Muscle layer of duodenum (tissue), 2 donors: Measurements from ENCODE around the gene TMEM151A.
"Not testable (repeated sequence)": the region's sequence is repeated elsewhere in the genome, so short reads cannot be mapped to it uniquely, and the experiment has no call there.

Experiments used
- H3K27ac ChIP-seq: one replicate; pipeline ENCODE4 v1.7.0; 2013; ENCODE audit warnings: mild to moderate bottlenecking, low read length
- H3K27me3 ChIP-seq: one replicate; pipeline ENCODE4 v1.7.0; 2013; ENCODE audit warnings: low read depth, mild to moderate bottlenecking, control low read depth, low read length
- H3K36me3 ChIP-seq, 2 donors: one replicate each; pipeline ENCODE4 v1.7.0; 2013; ENCODE audit warnings: low read length in 2 of 2, control low read depth in 1 of 2, mild to moderate bottlenecking in 1 of 2; ENCODE audit not compliant: insufficient read depth in 2 of 2, control insufficient read depth in 1 of 2
- H3K4me1 ChIP-seq, 2 donors: one replicate each; pipeline ENCODE4 v1.7.0; 2013; ENCODE audit warnings: low read length in 2 of 2, mild to moderate bottlenecking in 2 of 2, control low read depth in 1 of 2, moderate library complexity in 1 of 2; ENCODE audit not compliant: insufficient read depth in 2 of 2, control insufficient read depth in 1 of 2
- H3K4me3 ChIP-seq, 2 donors: one replicate each; pipeline ENCODE4 v1.7.0; 2013; ENCODE audit warnings: low read length in 2 of 2, low read depth in 1 of 2, mild to moderate bottlenecking in 1 of 2
- H3K9me3 ChIP-seq, 2 donors: one replicate each; pipeline ENCODE4 v1.7.0; 2013; ENCODE audit warnings: low read length in 2 of 2, control low read depth in 1 of 2, mild to moderate bottlenecking in 1 of 2; ENCODE audit not compliant: control insufficient read depth in 1 of 2
- donor health status: healthy.

Gene TMEM151A

DNA sequence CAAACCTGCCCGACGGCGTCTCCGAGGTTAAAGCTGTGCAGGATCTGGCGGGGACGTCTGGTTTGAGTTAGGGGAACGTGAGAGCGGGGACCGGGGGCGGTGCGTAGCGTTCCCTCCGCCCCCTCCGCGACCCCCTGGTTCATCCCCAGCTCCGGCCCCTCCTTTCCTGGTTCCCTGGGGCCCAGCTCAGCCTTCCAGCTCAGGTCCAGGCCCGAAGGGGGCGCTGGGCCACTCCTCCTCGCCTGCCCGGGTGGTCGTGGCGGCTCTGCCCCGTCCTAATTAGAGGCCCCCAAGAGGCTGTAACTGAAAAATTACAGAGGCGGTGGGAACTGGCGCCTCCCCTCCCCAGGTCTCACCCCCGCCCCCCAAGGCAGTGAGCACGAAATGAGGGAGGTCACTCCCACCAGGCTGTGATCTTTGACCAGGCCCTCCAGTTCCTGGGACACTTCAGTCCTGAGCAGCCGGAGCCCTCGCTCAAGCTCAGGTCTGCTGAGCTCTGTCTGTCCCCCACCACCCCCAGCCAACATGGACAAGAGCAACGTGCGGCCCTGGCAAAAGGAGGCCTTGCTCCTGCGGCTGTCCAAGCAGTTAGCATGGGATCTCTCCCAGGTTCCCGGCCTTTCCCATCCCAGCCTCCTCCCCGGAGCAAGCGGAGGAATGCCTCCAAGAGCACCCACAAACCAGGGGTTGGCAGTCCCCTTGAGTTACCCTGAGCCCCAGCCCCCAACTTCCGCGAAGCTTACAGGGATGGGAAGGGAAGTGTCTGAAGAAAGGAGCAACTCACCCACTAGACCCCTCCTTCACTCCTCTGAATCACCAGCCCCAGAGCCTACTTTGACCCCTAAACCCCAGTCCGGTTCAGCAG lies 21.9 kb downstream of the TMEM151A start:
- H3K4me3 ChIP-seq: peak overlapping the region; percentile 65 to 73
- H3K36me3 ChIP-seq: no peaks in the 10 kb centered on the region
- H3K27ac ChIP-seq: peak overlapping the region; percentile 19
- no peaks in the 10 kb centered on the region for H3K9me3 ChIP-seq
- no peaks in the 10 kb centered on the region for H3K27me3 ChIP-seq
- peaks cover 10 to 62% of the 10 kb centered on the region in 2 donors for H3K4me1 ChIP-seq

DNA sequence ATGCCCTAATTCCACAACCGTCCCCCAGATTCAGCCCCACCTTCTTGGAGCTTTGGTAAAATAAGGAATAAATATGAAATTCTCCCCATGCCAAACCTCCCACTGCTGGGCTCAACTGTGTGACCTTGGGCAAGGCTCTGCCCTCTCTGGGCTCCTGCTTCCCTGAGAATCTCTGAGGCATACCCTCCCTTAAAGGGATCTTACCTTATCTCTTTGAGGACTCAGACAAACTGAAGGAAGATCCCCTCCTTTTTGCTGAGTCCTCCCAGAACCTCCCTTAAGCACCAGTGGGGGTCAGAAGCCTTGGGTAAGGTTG lies 22.4 kb downstream of the TMEM151A start:
- Histone ChIP-seq H3K27ac (peak overlapping the region; percentile 19), H3K4me3 (peak overlapping the region; percentile 65 to 73), H3K4me1 (peaks cover 10 to 68% of the 10 kb centered on the region in 2 donors)

DNA sequence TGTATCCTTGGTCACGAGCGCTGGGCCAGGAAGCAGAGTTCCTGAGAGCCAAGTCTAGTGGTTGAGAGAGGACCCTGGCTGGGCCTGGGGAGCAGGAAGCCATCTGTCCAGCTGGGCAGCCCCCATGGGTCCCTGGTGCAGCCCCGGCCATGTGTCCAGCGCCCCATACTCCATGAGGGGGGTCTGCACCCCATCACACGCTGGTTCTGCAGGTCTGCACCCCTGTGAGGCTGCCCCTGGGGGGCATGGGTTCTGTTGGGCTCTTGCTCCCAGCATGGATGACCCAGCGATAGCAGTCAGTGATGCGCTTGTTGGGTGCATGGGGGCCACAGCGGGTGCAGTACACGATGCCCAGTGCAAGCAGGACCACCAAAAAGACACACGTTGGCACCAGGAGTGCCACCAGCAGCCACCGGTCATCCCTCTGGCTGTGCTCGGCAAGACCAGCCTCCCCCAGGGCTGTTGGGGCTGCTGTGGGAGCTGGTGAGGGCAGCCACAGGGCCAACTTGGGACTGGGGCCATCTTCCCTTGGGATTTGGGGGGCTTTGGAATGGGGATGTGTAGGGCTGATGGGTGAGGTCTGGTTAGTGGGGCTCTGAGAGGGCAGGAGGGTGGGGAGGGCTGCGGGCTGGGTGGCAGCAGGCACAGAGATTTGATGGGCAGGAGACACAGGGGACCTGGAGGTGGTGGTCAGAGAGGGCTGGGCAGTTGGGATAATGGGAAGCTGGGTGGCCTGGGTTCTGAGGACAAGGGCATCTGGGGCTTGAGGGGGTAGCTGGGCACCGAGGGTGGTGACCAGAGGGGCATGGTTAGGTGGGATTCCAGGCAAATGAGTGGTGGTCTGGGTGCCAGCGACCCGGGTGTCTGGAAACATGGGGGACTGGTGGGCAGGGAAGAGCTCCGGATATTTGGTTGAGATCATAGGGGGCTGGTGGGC lies 23.1 kb downstream of the TMEM151A start:
- peak overlapping the region; percentile 65 to 73 for H3K4me3 ChIP-seq
- no peaks in the 10 kb centered on the region for H3K27me3 ChIP-seq
- H3K4me1 ChIP-seq: peaks cover 10 to 69% of the 10 kb centered on the region in 2 donors
- no peaks in the 10 kb centered on the region for H3K9me3 ChIP-seq
- no peaks in the 10 kb centered on the region for H3K36me3 ChIP-seq
- no peak overlapping the region for H3K27ac ChIP-seq

More for the DNA sequence above, 22.4 kb downstream of the TMEM151A start:
- H3K36me3 ChIP-seq: no peaks in the 10 kb centered on the region
- no peaks in the 10 kb centered on the region for H3K9me3 ChIP-seq
- H3K27me3 ChIP-seq: no peaks in the 10 kb centered on the region

DNA sequence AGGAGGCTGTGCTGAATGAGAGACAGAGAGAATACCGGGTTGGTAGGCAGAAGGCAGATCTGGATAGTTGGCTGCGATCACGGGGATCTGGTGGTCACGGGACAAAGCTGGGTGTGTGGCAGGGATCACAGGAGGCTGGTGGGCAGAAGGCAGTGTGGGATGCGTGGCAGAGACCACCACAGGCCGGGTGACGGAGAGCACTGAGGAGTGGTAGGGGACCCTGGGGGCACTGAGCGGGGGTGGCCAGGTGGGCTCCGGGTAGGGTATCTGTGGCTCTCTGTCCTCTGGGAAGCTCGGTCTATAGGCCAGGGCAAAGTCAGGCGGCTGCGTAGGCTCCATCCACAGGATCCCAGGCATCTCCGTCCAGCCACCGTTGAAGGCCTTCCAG lies 23.8 kb downstream of the TMEM151A start:
- peaks cover 10 to 69% of the 10 kb centered on the region in 2 donors for H3K4me1 ChIP-seq
- H3K4me3 ChIP-seq: peak overlapping the region; percentile 65 to 73
- H3K27ac ChIP-seq: no peak overlapping the region

DNA sequence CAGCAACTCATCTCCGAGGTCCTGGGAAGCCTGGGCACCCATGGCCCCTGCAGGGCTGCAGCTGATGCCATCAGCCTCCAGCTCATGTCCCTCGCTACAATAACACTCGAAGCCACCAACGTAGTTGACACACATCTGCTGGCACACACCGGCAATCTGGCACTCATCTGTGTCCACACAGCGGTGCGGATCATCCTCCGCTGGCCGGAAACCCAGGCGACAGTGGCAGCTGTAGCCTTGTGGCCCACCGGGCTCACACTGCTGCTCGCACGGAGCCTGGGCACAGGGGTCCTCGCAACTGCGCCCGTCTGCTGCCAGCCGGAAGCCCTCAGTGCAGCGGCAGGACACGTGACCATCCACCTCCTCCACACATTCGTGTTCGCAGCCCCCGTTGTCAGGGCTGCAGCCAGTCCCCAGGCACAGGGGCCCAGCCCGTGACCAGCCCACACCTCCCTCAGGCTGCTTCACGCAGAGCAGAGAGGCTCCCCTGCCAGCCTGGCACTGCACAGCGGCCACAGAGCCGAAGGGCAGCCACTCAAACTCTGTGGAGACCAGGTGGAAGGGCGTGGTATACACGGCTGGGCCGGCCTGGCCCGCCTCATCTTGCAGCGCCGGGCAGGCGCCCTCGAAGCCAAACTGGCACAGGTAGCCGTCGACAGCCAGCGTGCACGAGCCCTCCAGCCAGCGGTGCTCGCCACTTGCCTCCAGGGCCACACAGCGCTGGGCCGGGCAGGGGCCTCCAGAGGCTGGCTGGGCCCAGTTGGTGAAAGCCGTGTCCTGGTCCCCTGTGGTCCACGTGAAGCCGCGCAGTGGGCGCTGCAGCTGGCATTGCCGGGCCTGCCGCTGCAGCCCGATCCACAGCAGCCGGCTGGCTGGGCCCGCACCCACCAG lies 24.5 kb downstream of the TMEM151A start:
- no peaks in the 10 kb centered on the region for H3K27me3 ChIP-seq
- peak overlapping the region; percentile 65 to 73 for H3K4me3 ChIP-seq
- no peaks in the 10 kb centered on the region for H3K36me3 ChIP-seq
- H3K27ac ChIP-seq: no peak overlapping the region
- H3K4me1 ChIP-seq: peaks cover 10 to 69% of the 10 kb centered on the region in 2 donors
- no peaks in the 10 kb centered on the region for H3K9me3 ChIP-seq

More for the DNA sequence above, 23.8 kb downstream of the TMEM151A start:
- Histone ChIP-seq H3K9me3 (no peaks in the 10 kb centered on the region), H3K36me3 (no peaks in the 10 kb centered on the region), H3K27me3 (no peaks in the 10 kb centered on the region)

DNA sequence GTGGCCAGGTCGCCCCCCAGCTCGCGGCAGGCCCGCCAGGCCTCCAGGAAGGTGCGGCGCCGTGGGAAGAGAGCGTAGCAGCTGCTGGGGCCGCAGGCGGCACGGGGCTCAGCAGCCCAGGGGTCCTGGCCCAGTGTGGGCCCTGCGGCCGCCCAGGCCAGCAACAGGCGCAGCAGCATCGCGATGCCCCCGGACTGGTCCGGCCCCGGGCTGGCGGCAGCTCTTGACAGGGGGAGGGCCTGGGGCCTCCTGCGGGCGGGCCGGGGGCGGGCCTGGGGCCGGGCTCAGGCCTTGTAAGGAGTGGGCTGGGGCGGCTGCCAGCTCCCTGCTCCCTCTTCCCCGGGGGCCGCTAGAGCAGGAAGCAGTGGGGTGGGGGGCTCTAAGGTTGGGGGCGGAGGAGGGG lies 25.2 kb downstream of the TMEM151A start, which contains the start of gene CD248:
Gene CD248 (minus strand): TSS at position 196 of the 403 bp plus-strand sequence. CDS start 17 bp downstream, at position 179.
- H3K9me3 ChIP-seq: no peaks in the 10 kb centered on the region
- H3K4me3 ChIP-seq: peak within 1 kb of the TSS; percentile 65 to 73
- peaks cover 10 to 65% of the 10 kb centered on the region in 2 donors for H3K4me1 ChIP-seq
- no peak within 1 kb of the TSS for H3K27ac ChIP-seq
- no peaks in the 10 kb centered on the region for H3K27me3 ChIP-seq
- H3K36me3 ChIP-seq: no peaks in the 10 kb centered on the region

DNA sequence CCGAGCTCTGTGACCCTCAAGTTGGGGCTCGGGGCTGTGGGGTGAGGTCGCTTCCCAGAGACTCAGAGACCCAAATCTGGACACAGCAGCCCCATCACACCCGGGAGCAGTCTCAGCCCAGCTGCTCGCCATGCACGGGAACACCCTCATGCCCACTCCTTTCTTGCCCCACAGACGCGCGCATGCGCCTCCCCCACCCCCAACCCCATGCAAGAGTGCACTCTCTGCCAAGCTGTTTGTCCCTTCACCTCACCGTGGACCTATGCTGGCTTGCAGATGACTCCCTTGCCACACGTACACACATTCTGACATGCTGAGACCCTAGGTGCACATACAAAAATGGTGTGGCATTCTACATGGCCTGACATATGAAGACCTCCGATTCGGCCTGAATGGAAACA lies 25.6 kb downstream of the TMEM151A start:
- Histone ChIP-seq H3K4me1 (peaks cover 10 to 67% of the 10 kb centered on the region in 2 donors), H3K27me3 (no peaks in the 10 kb centered on the region), H3K4me3 (peak overlapping the region; percentile 21 to 73), H3K9me3 (no peaks in the 10 kb centered on the region), H3K27ac (no peak overlapping the region), H3K36me3 (no peaks in the 10 kb centered on the region)

DNA sequence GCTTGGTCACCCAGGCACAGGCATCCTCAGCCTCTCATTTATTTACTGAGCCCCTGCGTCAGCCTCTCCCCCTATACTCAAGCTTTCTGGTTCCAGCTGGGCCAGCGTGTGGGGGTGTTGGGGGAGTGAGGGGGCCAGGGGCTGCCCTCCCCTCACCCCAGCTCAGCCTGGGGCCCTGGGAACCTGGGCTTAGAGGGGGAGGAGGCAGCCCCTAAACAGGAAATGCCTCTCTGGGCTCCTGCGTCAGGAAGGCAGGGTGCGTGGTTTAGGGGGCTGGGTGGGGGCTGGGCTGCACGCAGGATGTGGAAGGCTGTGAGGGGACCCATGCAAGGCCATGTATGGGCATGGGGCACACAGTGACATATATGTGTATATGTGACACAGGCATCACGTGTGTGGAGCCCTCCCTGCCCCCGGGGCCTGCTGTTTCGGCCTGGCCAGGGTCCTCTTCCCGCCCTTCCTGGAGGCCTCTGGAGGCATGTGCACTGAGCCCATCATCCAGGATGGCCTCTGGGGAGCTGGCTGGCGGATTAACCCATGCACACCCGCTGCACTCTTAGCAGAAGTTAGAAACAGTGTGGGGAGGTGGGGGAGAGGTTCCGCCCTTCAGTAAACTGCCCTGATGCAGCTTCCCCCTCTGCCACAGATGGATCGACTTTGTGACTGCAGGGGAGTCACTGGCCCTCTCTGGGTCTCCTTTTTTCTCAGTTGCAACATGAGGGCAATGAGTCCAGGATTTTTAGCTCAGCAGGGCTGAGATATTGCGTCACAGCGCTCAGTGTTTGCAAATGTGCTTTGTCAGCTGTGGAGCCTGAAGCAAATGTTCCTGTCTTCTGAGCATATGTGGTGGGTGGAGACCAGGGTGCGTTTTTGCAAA lies 26.3 kb downstream of the TMEM151A start:
- Histone ChIP-seq H3K9me3 (no peaks in the 10 kb centered on the region), H3K27ac (no peak overlapping the region), H3K27me3 (no peaks in the 10 kb centered on the region), H3K4me1 (peaks cover 10 to 66% of the 10 kb centered on the region in 2 donors), H3K36me3 (no peaks in the 10 kb centered on the region), H3K4me3 (peak overlapping the region; percentile 21 to 73)

DNA sequence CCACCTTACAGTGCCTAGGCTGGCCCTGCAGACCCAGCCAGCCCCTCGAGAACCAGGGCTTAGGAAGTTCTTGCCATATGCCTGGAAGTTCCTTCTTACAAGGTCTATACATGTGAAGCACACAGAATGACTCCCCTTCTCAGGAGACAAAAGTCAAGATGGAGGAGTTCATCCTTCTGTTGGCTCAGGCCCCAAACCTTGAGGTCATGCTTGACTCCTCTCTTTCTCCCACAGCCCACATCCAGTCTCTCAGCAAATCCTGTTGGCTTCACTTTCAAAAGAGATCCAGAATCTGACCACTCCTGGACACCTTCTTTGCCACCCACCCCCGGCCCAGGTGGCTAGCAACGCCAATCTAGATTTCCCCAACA lies 26.9 kb downstream of the TMEM151A start:
- Histone ChIP-seq H3K36me3 (no peaks in the 10 kb centered on the region), H3K27ac (no peak overlapping the region), H3K9me3 (no peaks in the 10 kb centered on the region), H3K4me3 (no peak overlapping the region), H3K27me3 (no peaks in the 10 kb centered on the region), H3K4me1 (peaks cover 10 to 59% of the 10 kb centered on the region in 2 donors)

DNA sequence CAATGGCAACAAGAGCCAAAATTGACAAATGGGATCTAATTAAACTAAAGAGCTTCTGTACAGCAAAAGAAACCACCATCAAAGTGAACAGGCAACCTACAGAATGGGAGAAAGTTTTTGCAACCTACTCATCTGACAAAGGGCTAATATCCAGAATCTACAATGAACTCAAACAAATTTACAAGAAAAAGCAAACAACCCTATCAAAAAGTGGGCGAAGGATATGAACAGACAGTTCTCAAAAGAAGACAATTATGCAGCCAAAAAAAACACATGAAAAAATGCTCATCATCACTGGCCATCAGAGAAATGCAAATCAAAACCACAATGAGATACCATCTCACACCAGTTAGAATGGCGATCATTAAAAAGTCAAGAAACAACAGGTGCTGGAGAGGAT lies 28.6 kb downstream of the TMEM151A start:
- peaks cover 13 to 42% of the 10 kb centered on the region in 2 donors for H3K4me1 ChIP-seq
- not testable (repeated sequence) for H3K4me3 ChIP-seq, H3K27me3 ChIP-seq, H3K27ac ChIP-seq, H3K9me3 ChIP-seq, H3K36me3 ChIP-seq
